ENCODE data around the gene SLF2. TPM values are rescaled to one million over a fixed set of nuclear protein-coding genes. Genes with fewer than 3 reads are reported as not detected.

The SLF2 gene
- total and polyA plus RNA-seq, 2 of the 13 experiments (the other 11 are each of a cell fraction or from before 2014, with no cell fraction given) = 12.2 to 48.1 TPM

DNA sequence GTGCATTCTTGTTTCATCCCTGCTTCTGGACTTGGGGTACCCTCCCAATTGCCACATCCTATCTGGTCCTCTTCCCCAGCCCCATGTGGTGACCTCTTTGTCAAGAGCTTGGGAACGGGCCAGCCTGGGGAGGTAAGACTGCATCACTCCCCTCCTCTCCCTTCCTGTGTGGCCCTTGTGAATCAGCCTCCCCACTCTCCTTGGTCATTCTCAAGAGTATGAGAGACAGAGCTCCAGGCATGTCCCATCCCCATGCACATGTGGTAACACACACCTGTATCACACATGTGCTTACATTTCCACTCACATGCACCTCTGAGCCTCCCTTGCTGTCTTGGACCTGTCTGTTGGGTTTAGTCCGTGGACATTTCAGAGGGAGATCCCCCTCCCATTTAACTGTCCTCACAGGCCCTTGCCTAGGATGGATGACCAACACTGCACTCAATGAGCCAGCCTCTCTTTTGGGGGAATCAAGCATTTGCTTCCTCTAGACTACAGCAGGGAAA is 72.0 kb downstream of the SLF2 start (continued):
- TF ChIP-seq, protein P1, sequence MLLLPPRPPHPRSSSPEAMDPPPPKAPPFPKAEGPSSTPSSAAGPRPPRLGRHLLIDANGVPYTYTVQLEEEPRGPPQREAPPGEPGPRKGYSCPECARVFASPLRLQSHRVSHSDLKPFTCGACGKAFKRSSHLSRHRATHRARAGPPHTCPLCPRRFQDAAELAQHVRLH (CRISPR knock-in tag; IDR thresholded peaks at IDR 0.05; ENCODE audit: borderline replicate concordance, low read depth) = no peak
- TF ChIP-seq SMARCC2 (IDR thresholded peaks at IDR 0.05) = no peak
- TF ChIP-seq, protein P2, sequence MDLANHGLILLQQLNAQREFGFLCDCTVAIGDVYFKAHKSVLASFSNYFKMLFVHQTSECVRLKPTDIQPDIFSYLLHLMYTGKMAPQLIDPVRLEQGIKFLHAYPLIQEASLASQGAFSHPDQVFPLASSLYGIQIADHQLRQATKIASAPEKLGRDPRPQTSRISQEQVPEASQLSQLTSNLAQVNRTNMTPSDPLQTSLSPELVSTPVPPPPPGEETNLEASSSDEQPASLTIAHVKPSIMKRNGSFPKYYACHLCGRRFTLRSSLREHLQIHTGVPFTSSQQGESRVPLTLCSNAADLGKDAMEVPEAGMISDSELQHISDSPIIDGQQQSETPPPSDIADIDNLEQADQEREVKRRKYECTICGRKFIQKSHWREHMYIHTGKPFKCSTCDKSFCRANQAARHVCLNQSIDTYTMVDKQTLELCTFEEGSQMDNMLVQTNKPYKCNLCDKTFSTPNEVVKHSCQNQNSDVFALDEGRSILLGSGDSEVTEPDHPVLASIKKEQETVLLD (CRISPR knock-in tag; IDR thresholded peaks at IDR 0.05; ENCODE audit: low read depth) = 0 out of 2 replicates have a peak, but pooled peaks have one; percentile 24
- TF ChIP-seq JUNB (CRISPR knock-in tag; IDR thresholded peaks at IDR 0.05; ENCODE audit: borderline replicate concordance) = 0 out of 2 replicates have a peak, but pooled peaks have one; percentile 16
- TF ChIP-seq, protein P3, sequence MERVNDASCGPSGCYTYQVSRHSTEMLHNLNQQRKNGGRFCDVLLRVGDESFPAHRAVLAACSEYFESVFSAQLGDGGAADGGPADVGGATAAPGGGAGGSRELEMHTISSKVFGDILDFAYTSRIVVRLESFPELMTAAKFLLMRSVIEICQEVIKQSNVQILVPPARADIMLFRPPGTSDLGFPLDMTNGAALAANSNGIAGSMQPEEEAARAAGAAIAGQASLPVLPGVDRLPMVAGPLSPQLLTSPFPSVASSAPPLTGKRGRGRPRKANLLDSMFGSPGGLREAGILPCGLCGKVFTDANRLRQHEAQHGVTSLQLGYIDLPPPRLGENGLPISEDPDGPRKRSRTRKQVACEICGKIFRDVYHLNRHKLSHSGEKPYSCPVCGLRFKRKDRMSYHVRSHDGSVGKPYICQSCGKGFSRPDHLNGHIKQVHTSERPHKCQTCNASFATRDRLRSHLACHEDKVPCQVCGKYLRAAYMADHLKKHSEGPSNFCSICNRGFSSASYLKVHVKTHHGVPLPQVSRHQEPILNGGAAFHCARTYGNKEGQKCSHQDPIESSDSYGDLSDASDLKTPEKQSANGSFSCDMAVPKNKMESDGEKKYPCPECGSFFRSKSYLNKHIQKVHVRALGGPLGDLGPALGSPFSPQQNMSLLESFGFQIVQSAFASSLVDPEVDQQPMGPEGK (CRISPR knock-in tag; IDR thresholded peaks at IDR 0.05) = 0 out of 2 replicates have a peak, but pooled peaks have one; percentile 12
- TF ChIP-seq, protein P4, sequence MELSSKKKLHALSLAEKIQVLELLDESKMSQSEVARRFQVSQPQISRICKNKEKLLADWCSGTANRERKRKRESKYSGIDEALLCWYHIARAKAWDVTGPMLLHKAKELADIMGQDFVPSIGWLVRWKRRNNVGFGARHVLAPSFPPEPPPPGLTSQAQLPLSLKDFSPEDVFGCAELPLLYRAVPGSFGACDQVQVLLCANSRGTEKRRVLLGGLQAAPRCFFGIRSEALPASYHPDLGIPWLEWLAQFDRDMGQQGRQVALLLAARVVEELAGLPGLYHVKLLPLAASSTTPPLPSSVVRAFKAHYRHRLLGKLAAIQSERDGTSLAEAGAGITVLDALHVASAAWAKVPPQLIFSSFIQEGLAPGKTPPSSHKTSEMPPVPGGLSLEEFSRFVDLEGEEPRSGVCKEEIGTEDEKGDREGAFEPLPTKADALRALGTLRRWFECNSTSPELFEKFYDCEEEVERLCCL (CRISPR knock-in tag; IDR thresholded peaks at IDR 0.05; ENCODE audit: borderline replicate concordance) = no peak
- no peak for TF ChIP-seq HDAC6 (IDR thresholded peaks at IDR 0.05; ENCODE audit: low read depth, low read length)
- TF ChIP-seq ZSCAN29 (CRISPR knock-in tag; conservative IDR thresholded peaks at IDR 0.05) = no peak
- no peak for TF ChIP-seq NR1H2 (CRISPR knock-in tag; IDR thresholded peaks at IDR 0.05; ENCODE audit: borderline replicate concordance, low read depth)
- no peak for TF ChIP-seq THAP11 (CRISPR knock-in tag; IDR thresholded peaks at IDR 0.05)
- TF ChIP-seq KDM3A (CRISPR knock-in tag; IDR thresholded peaks at IDR 0.05; ENCODE audit: low read depth) = 0 out of 2 replicates have a peak, but pooled peaks have one; percentile 10
- no peak for TF ChIP-seq ZNF766 (CRISPR knock-in tag; IDR thresholded peaks at IDR 0.05; ENCODE audit: borderline replicate concordance)
- TF ChIP-seq ZNF44 (CRISPR knock-in tag; IDR thresholded peaks at IDR 0.05) = no peak
- TF ChIP-seq ZNF674 (CRISPR knock-in tag; IDR thresholded peaks at IDR 0.05; ENCODE audit: low read depth) = no peak
- TF ChIP-seq ZNF430 (CRISPR knock-in tag; IDR thresholded peaks at IDR 0.05) = no peak
- TF ChIP-seq ZNF781 (CRISPR knock-in tag; IDR thresholded peaks at IDR 0.05; ENCODE audit: borderline replicate concordance, not compliant biosample characterization) = peak; percentile 25
- TF ChIP-seq, protein P5, sequence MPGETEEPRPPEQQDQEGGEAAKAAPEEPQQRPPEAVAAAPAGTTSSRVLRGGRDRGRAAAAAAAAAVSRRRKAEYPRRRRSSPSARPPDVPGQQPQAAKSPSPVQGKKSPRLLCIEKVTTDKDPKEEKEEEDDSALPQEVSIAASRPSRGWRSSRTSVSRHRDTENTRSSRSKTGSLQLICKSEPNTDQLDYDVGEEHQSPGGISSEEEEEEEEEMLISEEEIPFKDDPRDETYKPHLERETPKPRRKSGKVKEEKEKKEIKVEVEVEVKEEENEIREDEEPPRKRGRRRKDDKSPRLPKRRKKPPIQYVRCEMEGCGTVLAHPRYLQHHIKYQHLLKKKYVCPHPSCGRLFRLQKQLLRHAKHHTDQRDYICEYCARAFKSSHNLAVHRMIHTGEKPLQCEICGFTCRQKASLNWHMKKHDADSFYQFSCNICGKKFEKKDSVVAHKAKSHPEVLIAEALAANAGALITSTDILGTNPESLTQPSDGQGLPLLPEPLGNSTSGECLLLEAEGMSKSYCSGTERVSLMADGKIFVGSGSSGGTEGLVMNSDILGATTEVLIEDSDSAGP (CRISPR knock-in tag; IDR thresholded peaks at IDR 0.05; ENCODE audit: borderline replicate concordance) = peak; percentile 39; the same call in 1 of the 2 replicates
- TF ChIP-seq MXD4 (CRISPR knock-in tag; IDR thresholded peaks at IDR 0.05) = no peak
- TF ChIP-seq, protein P6, sequence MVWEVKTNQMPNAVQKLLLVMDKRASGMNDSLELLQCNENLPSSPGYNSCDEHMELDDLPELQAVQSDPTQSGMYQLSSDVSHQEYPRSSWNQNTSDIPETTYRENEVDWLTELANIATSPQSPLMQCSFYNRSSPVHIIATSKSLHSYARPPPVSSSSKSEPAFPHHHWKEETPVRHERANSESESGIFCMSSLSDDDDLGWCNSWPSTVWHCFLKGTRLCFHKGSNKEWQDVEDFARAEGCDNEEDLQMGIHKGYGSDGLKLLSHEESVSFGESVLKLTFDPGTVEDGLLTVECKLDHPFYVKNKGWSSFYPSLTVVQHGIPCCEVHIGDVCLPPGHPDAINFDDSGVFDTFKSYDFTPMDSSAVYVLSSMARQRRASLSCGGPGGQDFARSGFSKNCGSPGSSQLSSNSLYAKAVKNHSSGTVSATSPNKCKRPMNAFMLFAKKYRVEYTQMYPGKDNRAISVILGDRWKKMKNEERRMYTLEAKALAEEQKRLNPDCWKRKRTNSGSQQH (CRISPR knock-in tag; IDR thresholded peaks at IDR 0.05; ENCODE audit: low read depth) = no peak
- TF ChIP-seq POLR2A (IDR thresholded peaks at IDR 0.05; ENCODE audit: insufficient read depth in 1 of 2, low read depth in 2 of 2, low read length in 2 of 2) = peak; percentile 1 to 37; a peak in 1 of 4 replicates
- TF ChIP-seq RAD51 (IDR thresholded peaks at IDR 0.05; ENCODE audit: borderline replicate concordance) = no peak
- 0 out of 2 replicates have a peak, but pooled peaks have one; percentile 49 for TF ChIP-seq BORCS8-MEF2B (CRISPR knock-in tag; IDR thresholded peaks at IDR 0.05)

All from HepG2 (cell line).